GM19240 (cell line): ENCODE measurements around the gene TAB3.

Experiments
- DNase-seq: peaks from one replicate; pipeline ENCODE4 v3.0.0; 2011; ENCODE audit warnings: low spot score; ENCODE audit not compliant: insufficient read length

Gene TAB3

GRCh38 chrX:30889147-30890140, at the start of gene TAB3:
TAB3 (minus strand) TSS chrX:30889254; CDS start chrX:30859588, 29,666 bp downstream.
- peak; percentile 31 for DNase-seq

GRCh38 chrX:30938295-30938694, 49.2 kb upstream of the TAB3 start:
- DNase-seq, result no peak

GRCh38 chrX:30935985-30936384, 46.9 kb upstream of the TAB3 start:
- DNase-seq, result no peak

- no peak for DNase-seq
Observed at GRCh38 chrX:30931920-30932319, 42.9 kb upstream of the TAB3 start.

- no peak for DNase-seq
Observed at GRCh38 chrX:30930679-30931078, 41.6 kb upstream of the TAB3 start.

- DNase-seq, result no peak
Observed at GRCh38 chrX:30930143-30930542, 41.1 kb upstream of the TAB3 start.

GRCh38 chrX:30920271-30920670, 31.2 kb upstream of the TAB3 start:
- no peak for DNase-seq

- no peak for DNase-seq
Observed at GRCh38 chrX:30918480-30918879, 29.4 kb upstream of the TAB3 start.

GRCh38 chrX:30913492-30913891, 24.4 kb upstream of the TAB3 start:
- DNase-seq, result no peak

- no peak for DNase-seq
Observed at GRCh38 chrX:30910124-30910860, 21.2 kb upstream of the TAB3 start.

- DNase-seq, result no peak
Observed at GRCh38 chrX:30906726-30907125, 17.7 kb upstream of the TAB3 start.

GRCh38 chrX:30905321-30905720, 16.3 kb upstream of the TAB3 start:
- no peak for DNase-seq

GRCh38 chrX:30904632-30905031, 15.6 kb upstream of the TAB3 start:
- DNase-seq, result no peak

GRCh38 chrX:30904186-30904585, 15.1 kb upstream of the TAB3 start:
- DNase-seq, result no peak

- no peak for DNase-seq
Observed at GRCh38 chrX:30900227-30900626, 11.2 kb upstream of the TAB3 start.

GRCh38 chrX:30898886-30899285, 9.8 kb upstream of the TAB3 start:
- no peak for DNase-seq

GRCh38 chrX:30895370-30895769, 6.3 kb upstream of the TAB3 start:
- DNase-seq, result no peak

GRCh38 chrX:30893206-30893605, 4.2 kb upstream of the TAB3 start:
- no peak for DNase-seq

GRCh38 chrX:30892591-30892990, 3.5 kb upstream of the TAB3 start:
- no peak for DNase-seq

- no peak for DNase-seq
Observed at GRCh38 chrX:30888526-30889146, 418 bp downstream of the TAB3 start.

- DNase-seq, result no peak
Observed at GRCh38 chrX:30887721-30888120, 1.3 kb downstream of the TAB3 start.

- no peak for DNase-seq
Observed at GRCh38 chrX:30887288-30887687, 1.8 kb downstream of the TAB3 start.
